ENCODE data around the gene SMAP1.
"Not testable (repeated sequence)": the region's sequence is repeated elsewhere in the genome, so short reads cannot be mapped to it uniquely, and the experiment has no call there.

- TF ChIP-seq CTCF (IDR thresholded peaks at IDR 0.05 in 8 of 11, conservative IDR thresholded peaks at IDR 0.05 in 3 of 11); POLR2AphosphoS5 (IDR thresholded peaks at IDR 0.05): not testable (repeated sequence)
These were observed 73.1 kb downstream of the SMAP1 start for GRCh38 chr6:70740746-70741145.

Measured in spleen (tissue), 7 donors.